Measurements from ENCODE around the gene STAP1.
A peak's percentile ranks its signal among the peaks of the same experiment; 100 is the strongest.

The STAP1 gene

GRCh38 chr4:67556436-67556835, 2.1 kb upstream of the STAP1 start:
- no peak for DNase-seq (ENCODE audit: low read depth)

- no peak for DNase-seq (ENCODE audit: low read depth)
Observed at GRCh38 chr4:67565284-67565683, 6.8 kb downstream of the STAP1 start.

GRCh38 chr4:67566335-67566734, 7.8 kb downstream of the STAP1 start:
- no peak for DNase-seq (ENCODE audit: low read depth)

GRCh38 chr4:67568820-67569219, 10.3 kb downstream of the STAP1 start:
- no peak for DNase-seq (ENCODE audit: low read depth)

- DNase-seq (ENCODE audit: low read depth) = no peak
Observed at GRCh38 chr4:67570537-67570936, 12.0 kb downstream of the STAP1 start.

GRCh38 chr4:67571975-67572374, 13.4 kb downstream of the STAP1 start:
- no peak for DNase-seq (ENCODE audit: low read depth)

- DNase-seq (ENCODE audit: low read depth) = no peak
Observed at GRCh38 chr4:67573193-67573592, 14.7 kb downstream of the STAP1 start.

GRCh38 chr4:67575232-67576058, 16.9 kb downstream of the STAP1 start:
- no peak for DNase-seq (ENCODE audit: low read depth)

- DNase-seq (ENCODE audit: low read depth) = no peak
Observed at GRCh38 chr4:67576059-67576466, 17.5 kb downstream of the STAP1 start.

- no peak for DNase-seq (ENCODE audit: low read depth)
Observed at GRCh38 chr4:67576538-67576937, 18.0 kb downstream of the STAP1 start.

- DNase-seq (ENCODE audit: low read depth) = no peak
Observed at GRCh38 chr4:67580577-67580976, 22.1 kb downstream of the STAP1 start.

- no peak for DNase-seq (ENCODE audit: low read depth)
Observed at GRCh38 chr4:67581208-67581857, 22.8 kb downstream of the STAP1 start.

- DNase-seq (ENCODE audit: low read depth) = no peak
Observed at GRCh38 chr4:67581913-67582312, 23.4 kb downstream of the STAP1 start.

GRCh38 chr4:67584496-67584895, 26.0 kb downstream of the STAP1 start:
- DNase-seq (ENCODE audit: low read depth) = no peak

GRCh38 chr4:67587156-67587555, 28.6 kb downstream of the STAP1 start:
- no peak for DNase-seq (ENCODE audit: low read depth)

GRCh38 chr4:67593741-67594175, 35.2 kb downstream of the STAP1 start:
- peak; percentile 13 for DNase-seq (ENCODE audit: low read depth)

GRCh38 chr4:67603310-67604028, 44.9 kb downstream of the STAP1 start:
- no peak for DNase-seq (ENCODE audit: low read depth)

GRCh38 chr4:67604029-67604381, 45.5 kb downstream of the STAP1 start:
- DNase-seq (ENCODE audit: low read depth) = no peak

GRCh38 chr4:67604749-67605148, 46.2 kb downstream of the STAP1 start:
- DNase-seq (ENCODE audit: low read depth) = no peak

- DNase-seq (ENCODE audit: low read depth) = no peak
Observed at GRCh38 chr4:67608027-67608426, 49.5 kb downstream of the STAP1 start.

GRCh38 chr4:67614186-67614585, 55.7 kb downstream of the STAP1 start:
- DNase-seq (ENCODE audit: low read depth) = no peak

GRCh38 chr4:67615119-67615518, 56.6 kb downstream of the STAP1 start:
- DNase-seq (ENCODE audit: low read depth) = no peak

GRCh38 chr4:67616478-67616877, 58.0 kb downstream of the STAP1 start:
- no peak for DNase-seq (ENCODE audit: low read depth)

All from fibroblast of gingiva (primary cell).